CD14-positive monocyte (primary cell): ENCODE data around the gene ZZZ3. TPM values are rescaled to one million over a fixed set of nuclear protein-coding genes. Genes with fewer than 3 reads are reported as not detected.

ENCODE experiments used
- DNase-seq, 3 donors: peaks; one replicate each; pipeline ENCODE4 v3.0.0-alpha.2; 2011 to 2022
- H2AFZ ChIP-seq: 2 replicates; pipeline ENCODE4 v1.6.0; 2012; ENCODE audit warnings: mild to moderate bottlenecking, low read depth, low read length, inconsistent platforms; ENCODE audit not compliant: insufficient read depth, poor library complexity, severe bottlenecking
- H3K27ac ChIP-seq, 2 donors: 1 replicate in 1 of 2; 2 replicates in 1 of 2; pipeline ENCODE4 v1.5.1; 2012 to 2013; ENCODE audit warnings: low read length in 2 of 2, control low read depth in 1 of 2, inconsistent platforms in 1 of 2, low read depth in 1 of 2, mild to moderate bottlenecking in 1 of 2
- H3K27me3 ChIP-seq, 2 donors: one replicate each; pipeline versions ENCODE4 v1.6.0 to v1.6.1; 2011 to 2013; ENCODE audit warnings: low read length in 2 of 2; ENCODE audit not compliant: control insufficient read depth in 2 of 2, insufficient read depth in 2 of 2
- H3K36me3 ChIP-seq, 2 donors: replicated peaks in 1 of 2; 1 replicate in 1 of 2; 2 replicates in 1 of 2; pipeline versions ENCODE4 v1.5.1 to v1.6.1; 2012 to 2013; ENCODE audit warnings: low read length in 2 of 2, control low read depth in 1 of 2, inconsistent platforms in 1 of 2, mild to moderate bottlenecking in 1 of 2; ENCODE audit not compliant: insufficient read depth in 2 of 2, control insufficient read depth in 1 of 2
- H3K4me1 ChIP-seq, 2 donors: 1 replicate in 1 of 2; 2 replicates in 1 of 2; pipeline versions ENCODE4 v1.5.1 to v1.6.1; 2012 to 2013; ENCODE audit warnings: low read length in 2 of 2, control low read depth in 1 of 2, inconsistent platforms in 1 of 2, mild to moderate bottlenecking in 1 of 2, moderate library complexity in 1 of 2; ENCODE audit not compliant: insufficient read depth in 2 of 2, control insufficient read depth in 1 of 2
- H3K4me2 ChIP-seq: replicated peaks from 2 replicates; pipeline ENCODE3; 2012; ENCODE audit warnings: low read length, moderate library complexity, mild to moderate bottlenecking; ENCODE audit not compliant: poor library complexity, severe bottlenecking; ENCODE audit errors: extremely low read depth
- H3K4me3 ChIP-seq, 3 experiments: fragments of 200-600 bp in 1 of 3; sonication (generic) in 1 of 3; replicated peaks in 1 of 3; 1 replicate in 2 of 3; 2 replicates in 1 of 3; pipeline ENCODE4 v1.5.1; 2011 to 2013; ENCODE audit warnings: low read length in 3 of 3, mild to moderate bottlenecking in 3 of 3, control low read depth in 2 of 3, low read depth in 2 of 3, inconsistent platforms in 1 of 3, moderate library complexity in 1 of 3
- H3K79me2 ChIP-seq: 2 replicates; pipeline ENCODE4 v1.6.0; 2012; ENCODE audit warnings: mild to moderate bottlenecking, control low read depth, inconsistent platforms, low read length, moderate library complexity; ENCODE audit not compliant: insufficient read depth
- H3K9ac ChIP-seq: 2 replicates; pipeline ENCODE4 v1.6.0; 2017; ENCODE audit warnings: low read length, mild to moderate bottlenecking; ENCODE audit not compliant: insufficient read depth, poor library complexity, severe bottlenecking
- H3K9me3 ChIP-seq, 2 donors: replicated peaks in 1 of 2; 1 replicate in 1 of 2; 2 replicates in 1 of 2; pipeline versions ENCODE4 v1.5.1 to v1.6.1; 2012 to 2013; ENCODE audit warnings: low read length in 2 of 2, control low read depth in 1 of 2; ENCODE audit not compliant: control insufficient read depth in 1 of 2, insufficient read depth in 1 of 2
- H4K20me1 ChIP-seq: 2 replicates; pipeline ENCODE4 v1.6.0; 2012; ENCODE audit warnings: mild to moderate bottlenecking, low read length, control low read depth, moderate library complexity; ENCODE audit not compliant: insufficient read depth
- H3K27ac Mint-ChIP-seq, 7 donors: one replicate each; pipeline ENCODE4 v1.8.0; 2020; ENCODE audit warnings: mild to moderate bottlenecking in 7 of 7, mixed read lengths in 7 of 7, moderate library complexity in 6 of 7, inconsistent platforms in 2 of 7
- H3K27me3 Mint-ChIP-seq, 3 donors: one replicate each; pipeline ENCODE4 v1.8.0; 2021 to 2022; ENCODE audit warnings: low read depth in 3 of 3, mild to moderate bottlenecking in 3 of 3, mixed read lengths in 3 of 3, moderate library complexity in 3 of 3, inconsistent platforms in 1 of 3
- H3K36me3 Mint-ChIP-seq, 2 donors: one replicate each; pipeline ENCODE4 v1.8.0; 2020; ENCODE audit warnings: mixed read lengths in 2 of 2, inconsistent platforms in 1 of 2, mild to moderate bottlenecking in 1 of 2
- H3K4me1 Mint-ChIP-seq: one replicate; pipeline ENCODE4 v1.8.0; 2020; ENCODE audit warnings: mild to moderate bottlenecking, mixed read lengths
- H3K4me3 Mint-ChIP-seq, 2 donors: one replicate each; pipeline ENCODE4 v1.8.0; 2020; ENCODE audit warnings: mild to moderate bottlenecking in 2 of 2, mixed read lengths in 2 of 2, moderate library complexity in 1 of 2
- H3K9me3 Mint-ChIP-seq, 7 donors: one replicate each; pipeline ENCODE4 v1.8.0; 2020 to 2022; ENCODE audit warnings: mixed read lengths in 7 of 7, mild to moderate bottlenecking in 6 of 7, moderate library complexity in 6 of 7, inconsistent platforms in 2 of 7
- CTCF ChIP-seq: fragments of 200-600 bp; IDR thresholded peaks from one replicate; pipeline ENCODE4 v1.8.0; 2022; ENCODE audit warnings: antibody characterized with exemption, mild to moderate bottlenecking
- WGBS: methylation state at CpG from one replicate; pipeline ENCODE4 v1.1.5; 2013; ENCODE audit warnings: missing lambda C conversion rate; ENCODE audit not compliant: insufficient coverage; 5-methylcytosine and 5-hydroxymethylcytosine counted together
- intact Hi-C, 2 donors: fragments of 100-400 bp; cut with micrococcal nuclease; formaldehyde crosslinking; loops; one replicate each; pipeline versions ENCODE4 v1.15.0 to v1.15.1; 2023
- polyA plus RNA-seq, 3 donors: library from polyadenylated mRNA; depleted of rRNA in 1 of 3; unstranded in 2 of 3; stranded (reverse) in 1 of 3; fragments of 300-500 nt in 2 of 3; fragments of >200 nt in 1 of 3; fragmentation: Illumina TruSeq in 2 of 3; gene quantifications; 1 replicate in 2 of 3; 2 replicates in 1 of 3; pipeline ENCODE4 v1.2.3, GENCODE V29; 2012 to 2021

Gene ZZZ3
- polyA plus RNA-seq, 3 donors = 8.1 to 12.3 (median 10.0) TPM

GRCh38 chr1:77683160-77684148, 996 bp upstream of the ZZZ3 start:
- peak; percentile 80 to 89 (median 87) for DNase-seq
- Histone ChIP-seq H3K9me3 (no peaks in the 10 kb centered on the region), H3K79me2 (peaks cover 42% of the 10 kb centered on the region), H4K20me1 (peaks cover 16% of the 10 kb centered on the region), H2AFZ (peak overlapping the region; percentile 97), H3K27ac (peak overlapping the region; percentile 95 to 98), H3K27me3 (no peaks in the 10 kb centered on the region), H3K9ac (peak overlapping the region; percentile 83), H3K4me3 (peak overlapping the region; percentile 88 to 96 (median 94)), H3K4me2 (peak overlapping the region; percentile 88), H3K36me3 (no peaks in the 10 kb centered on the region), H3K4me1 (peaks cover 19 to 23% of the 10 kb centered on the region in 2 donors)
- intact Hi-C loops = loop anchor here (5.0 to 10.0 kb wide), 2 partner anchors 71 to 466 kb away; partner anchors contain the start of genes PIGK (in 1 of the 2) and USP33 (in 1 of the 2)
- peak overlapping the region; percentile 96 to 99 (median 97) for H3K27ac Mint-ChIP-seq
- peak overlapping the region; percentile 97 to 99 for H3K4me3 Mint-ChIP-seq
- H3K4me1 Mint-ChIP-seq = peaks cover 41% of the 10 kb centered on the region
- TF ChIP-seq CTCF = peak; percentile 88
- no peaks in the 10 kb centered on the region for H3K27me3 Mint-ChIP-seq
- WGBS = under 1% methylated on average over 68 of the region's 72 CpGs
- H3K9me3 Mint-ChIP-seq = peaks cover 0 to 1% (median 0%) of the 10 kb centered on the region in 7 donors
- H3K36me3 Mint-ChIP-seq = peaks cover 0 to 1% of the 10 kb centered on the region in 2 donors

- H3K36me3 Mint-ChIP-seq = peaks cover 7 to 8% of the 10 kb centered on the region in 2 donors
- TF ChIP-seq CTCF = no peak
- peaks cover 15 to 23% of the 10 kb centered on the region in 2 donors for H3K4me1 ChIP-seq
- peaks cover 75% of the 10 kb centered on the region for H3K79me2 ChIP-seq
- DNase-seq = no peak
- H3K36me3 ChIP-seq = peaks cover 5% of the 10 kb centered on the region in 2 donors
- H3K4me1 Mint-ChIP-seq = peaks cover 34% of the 10 kb centered on the region
- no peaks in the 10 kb centered on the region for H3K9me3 Mint-ChIP-seq
- H3K4me3 ChIP-seq = no peak overlapping the region
- no peak overlapping the region for H3K9ac ChIP-seq
- no peak overlapping the region for H3K27ac Mint-ChIP-seq
- H2AFZ ChIP-seq = no peak overlapping the region
- no peak overlapping the region for H3K27ac ChIP-seq
- no peaks in the 10 kb centered on the region for H3K27me3 Mint-ChIP-seq
- 88% methylated on average over 2 of the region's 2 CpGs for WGBS
- H3K27me3 ChIP-seq = no peaks in the 10 kb centered on the region
- no peak overlapping the region for H3K4me3 Mint-ChIP-seq
- intact Hi-C loops = loop anchor here (5.0 to 10.0 kb wide), 2 partner anchors 75 to 463 kb away; partner anchors contain the start of genes PIGK (in 1 of the 2) and USP33 (in 1 of the 2)
- H3K4me2 ChIP-seq = no peak overlapping the region
- no peaks in the 10 kb centered on the region for H3K9me3 ChIP-seq
- H4K20me1 ChIP-seq = peaks cover 46% of the 10 kb centered on the region
Measured at GRCh38 chr1:77680173-77680572, 2.3 kb downstream of the ZZZ3 start.
